HepG2 (cell line): ENCODE results near the gene OR4C3. TPM values are rescaled to one million over a fixed set of nuclear protein-coding genes. Genes with fewer than 3 reads are reported as not detected.
"Not testable (repeated sequence)": the region's sequence is repeated elsewhere in the genome, so short reads cannot be mapped to it uniquely, and the experiment has no call there.

Experiments
- ATAC-seq: fragments of 200-7000 bp; cut with Tn5 transposase; 3 replicates; pipeline ENCODE4 v1.9.1; 2020; ENCODE audit warnings: mild to moderate bottlenecking, moderate library complexity
- BruUV-seq: library from RNA; stranded (reverse); fragments of 400-500 nt; replicated peaks from 2 replicates; lab custom pipeline; 2021; lab: Mats Ljungman, UMichigan
- CTCF ChIA-PET: fragments of 300-600 bp; formaldehyde crosslinking; extraction: SDS; loops from one replicate; lab custom pipeline; 2021; ENCODE audit warnings: low total read pairs, inconsistent platforms, low intra/inter-chr PET ratio; lab: Yijun Ruan, JAX
- POLR2A ChIA-PET: fragments of 350-600 bp; sonication (Branson Sonifier 250); formaldehyde crosslinking; loops from one replicate; lab custom pipeline; 2020; ENCODE audit warnings: antibody characterized with exemption, inconsistent platforms; lab: Yijun Ruan, JAX
- DNase-seq: peaks from one replicate; pipeline ENCODE4 v3.0.0-alpha.2; 2015; ENCODE audit warnings: low spot score
- FAIRE-seq: peaks from 3 replicates; lab custom pipeline; 2011; peaks lifted over from hg19 to GRCh38; lab: Jason Lieb, UNC
- H2AFZ ChIP-seq: one replicate; pipeline ENCODE4 v1.6.1; 2011; ENCODE audit warnings: low read length, inconsistent platforms
- H3K27ac ChIP-seq: fragments of 300-600 bp; 3 replicates; pipeline ENCODE4 v1.8.0; 2011; ENCODE audit warnings: mixed run types, mild to moderate bottlenecking, mixed read lengths, low read length, inconsistent platforms; ENCODE audit not compliant: insufficient read depth; ENCODE audit errors: extremely low read length
- H3K27me3 ChIP-seq, 2 experiments: fragments of 200-600 bp in 1 of 2; 2 replicates in 1 of 2; 3 replicates in 1 of 2; pipeline versions ENCODE4 v1.6.0 to v1.8.0; 2011; ENCODE audit warnings: low read length in 2 of 2, mild to moderate bottlenecking in 2 of 2, moderate library complexity in 2 of 2, inconsistent platforms in 1 of 2; ENCODE audit not compliant: insufficient read depth in 2 of 2, control insufficient read depth in 1 of 2
- H3K36me3 ChIP-seq, 2 experiments: fragments of 200-600 bp in 1 of 2; replicated peaks in 1 of 2; 2 replicates in 1 of 2; 3 replicates in 1 of 2; pipeline versions ENCODE4 v1.5.1 to v1.8.0; 2011; ENCODE audit warnings: low read length in 2 of 2, inconsistent platforms in 1 of 2; ENCODE audit not compliant: insufficient read depth in 2 of 2, control insufficient read depth in 1 of 2
- H3K4me1 ChIP-seq: 2 replicates; pipeline ENCODE4 v1.5.1; 2012; ENCODE audit warnings: low read length, inconsistent platforms; ENCODE audit not compliant: insufficient read depth
- H3K4me2 ChIP-seq: 2 replicates; pipeline ENCODE4 v1.6.0; 2011; ENCODE audit warnings: low read depth, low read length, inconsistent platforms
- H3K4me3 ChIP-seq, 3 experiments: fragments of 200-600 bp in 1 of 3; sonication (generic), shearing (Covaris generic) in 1 of 3; replicated peaks in 1 of 3; 2 replicates each; pipeline ENCODE4 v1.5.1; 2011 to 2016; ENCODE audit warnings: low read length in 3 of 3, inconsistent platforms in 2 of 3, low read depth in 2 of 3, mild to moderate bottlenecking in 2 of 3, control low read depth in 1 of 3, mixed read lengths in 1 of 3; ENCODE audit not compliant: insufficient read depth in 1 of 3
- H3K79me2 ChIP-seq: one replicate; pipeline ENCODE4 v1.6.1; 2011; ENCODE audit warnings: low read length, inconsistent platforms; ENCODE audit not compliant: insufficient read depth
- H3K9ac ChIP-seq: 2 replicates; pipeline ENCODE4 v1.6.0; 2011; ENCODE audit warnings: mild to moderate bottlenecking, low read depth, low read length, inconsistent platforms; ENCODE audit not compliant: insufficient read depth
- H3K9me3 ChIP-seq: 2 replicates; pipeline ENCODE4 v1.5.1; 2012; ENCODE audit warnings: mild to moderate bottlenecking, low read length
- H4K20me1 ChIP-seq: 2 replicates; pipeline ENCODE4 v1.6.0; 2011; ENCODE audit warnings: inconsistent platforms, mild to moderate bottlenecking, low read length, moderate library complexity; ENCODE audit not compliant: insufficient read depth
- HIVEP1 ChIP-seq: sonication (generic); formaldehyde crosslinking; IDR thresholded peaks from 2 replicates; pipeline ENCODE4 v1.4.0; 2020; ENCODE audit warnings: mild to moderate bottlenecking, missing genetic modification reagents
- LCORL ChIP-seq, 2 experiments: fragments of 450-650 bp in 1 of 2; sonication (generic) in 1 of 2; formaldehyde crosslinking in 1 of 2; IDR thresholded peaks; 2 replicates each; pipeline versions ENCODE4 v1.5.0 to v1.6.1; 2017 to 2020; ENCODE audit warnings: antibody characterized with exemption in 1 of 2, missing genetic modification reagents in 1 of 2
- MNT ChIP-seq: fragments of 450-650 bp; IDR thresholded peaks from 2 replicates; pipeline ENCODE4 v1.6.1; 2016
- NFRKB ChIP-seq: fragments of 450-650 bp; IDR thresholded peaks from 2 replicates; pipeline ENCODE4 v1.6.1; 2017
- WGBS: methylation state at CpG from one replicate; pipeline ENCODE4 v1.1.6; 2017; ENCODE audit warnings: low lambda C conversion rate; 5-methylcytosine and 5-hydroxymethylcytosine counted together
- in situ Hi-C: cut with HindIII; loops from 2 replicates; pipeline ENCODE4 v1.10.0; 2017; ENCODE audit warnings: low pct_unique_long_range_greater_than_20kb; ENCODE audit not compliant: extremely low pct_ligation_motif_present
- intact Hi-C: fragments of 100-400 bp; cut with micrococcal nuclease; formaldehyde crosslinking; loops from one replicate; pipeline ENCODE4 v1.10.0; 2022; ENCODE audit not compliant: unreplicated experiment
- polyA plus RNA-seq, 8 experiments: library from polyadenylated mRNA; depleted of rRNA in 3 of 8; stranded (reverse) in 7 of 8; unstranded in 1 of 8; fragments of >200 nt; fragmentation: Illumina TruSeq in 4 of 8; extraction: Trizol in 4 of 8; gene quantifications; 2 replicates each; pipeline versions ENCODE4 v1.2.1 to v1.2.3, GENCODE V29; 2011 to 2016; ENCODE audit warnings: low read depth in 4 of 8, missing spikeins in 1 of 8, mixed read lengths in 1 of 8; ENCODE audit not compliant: insufficient read depth in 1 of 8
- total RNA-seq, 5 experiments: library from RNA; depleted of rRNA; stranded (reverse); fragments of >200 nt; fragmentation: Illumina TruSeq; extraction: Trizol; gene quantifications; 2 replicates each; pipeline ENCODE4 v1.2.3, GENCODE V29; 2016; ENCODE audit warnings: low read depth in 1 of 5

OR4C3 gene
- total and polyA plus RNA-seq, 2 of the 13 experiments (the other 11 are each of a cell fraction or from before 2014, with no cell fraction given): not detected

- Histone ChIP-seq H3K79me2 (no peaks in the 10 kb centered on the region), H3K9ac (no peak overlapping the region), H3K9me3 (no peaks in the 10 kb centered on the region), H3K27ac (no peak overlapping the region), H3K36me3 (no peaks in the 10 kb centered on the region), H4K20me1 (no peaks in the 10 kb centered on the region), H3K27me3 (no peaks in the 10 kb centered on the region), H3K4me2 (no peak overlapping the region), H2AFZ (no peak overlapping the region), H3K4me3 (no peak overlapping the region), H3K4me1 (no peaks in the 10 kb centered on the region)
- ChIA-PET POLR2A (no interaction called here), CTCF (no interaction called here)
- DNase-seq (no peak), FAIRE-seq (no peak), ATAC-seq (no peak)
- intact Hi-C loops (no loop called here), in situ Hi-C loops (no loop called here)
- TF ChIP-seq LCORL (IDR thresholded peaks at IDR 0.05) (peak; percentile 90), LCORL (CRISPR knock-in tag; IDR thresholded peaks at IDR 0.05) (no peak), HIVEP1 (CRISPR knock-in tag) (no peak), NFRKB (no peak)
- BruUV-seq: no TSS peak
- 0% methylated on average over 2 of the region's 2 CpGs for WGBS
Observed at GRCh38 chr11:48341466-48341865, 16.7 kb downstream of the OR4C3 start.

GRCh38 chr11:48342505-48342904, 17.8 kb downstream of the OR4C3 start:
- in situ Hi-C loops, H3K36me3 ChIP-seq, H4K20me1 ChIP-seq, intact Hi-C loops, H3K4me2 ChIP-seq, H3K27ac ChIP-seq: not testable (repeated sequence)
- WGBS: 17% methylated on average over 2 of the region's 2 CpGs
- TF ChIP-seq MNT: peak; percentile 23; the same call in 1 of the 2 replicates
- TF ChIP-seq, all 625 proteins: peak for 1; not testable (repeated sequence) for 624
- H3K4me1 ChIP-seq, FAIRE-seq, H3K9me3 ChIP-seq, H3K79me2 ChIP-seq, CTCF ChIA-PET, H2AFZ ChIP-seq, ATAC-seq, POLR2A ChIA-PET, DNase-seq, H3K27me3 ChIP-seq, H3K9ac ChIP-seq, H3K4me3 ChIP-seq, BruUV-seq: not testable (repeated sequence)

- H3K27ac ChIP-seq, H3K4me2 ChIP-seq, H3K9me3 ChIP-seq, BruUV-seq, H3K4me3 ChIP-seq, POLR2A ChIA-PET, in situ Hi-C loops, H3K4me1 ChIP-seq, H3K9ac ChIP-seq, H3K27me3 ChIP-seq, FAIRE-seq, H3K36me3 ChIP-seq, H2AFZ ChIP-seq, intact Hi-C loops, ATAC-seq, CTCF ChIA-PET, H3K79me2 ChIP-seq, H4K20me1 ChIP-seq, DNase-seq: not testable (repeated sequence)
- 10% methylated on average over 2 of the region's 5 CpGs for WGBS
Observed at GRCh38 chr11:48346286-48346685, 21.6 kb downstream of the OR4C3 start.
